ENCODE data around the gene INSRR. TPM values are rescaled to one million over a fixed set of nuclear protein-coding genes. Genes with fewer than 3 reads are reported as not detected.

Gene INSRR
- total RNA-seq, 4 donors from 2014 or later: not detected

- 59 to 100% methylated on average over 1 to 3 of the region's 3 CpGs for WGBS, 2 donors
- Histone ChIP-seq H3K9me3 (no peaks in the 10 kb centered on the region), H3K36me3 (no peaks in the 10 kb centered on the region), H3K4me1 (peaks cover 19 to 26% of the 10 kb centered on the region in 2 donors), H3K27ac (no peak overlapping the region), H3K4me3 (replicated peaks in 1 of 3) (no peak overlapping the region), H3K27me3 (peaks cover 20% of the 10 kb centered on the region)
- intact Hi-C loops (cut with DNase I): no loop called here
- DNase-seq: no peak
- TF ChIP-seq CTCF (IDR thresholded peaks at IDR 0.05) (no peak), POLR2A (IDR thresholded peaks at IDR 0.05) (no peak)
Measured at GRCh38 chr1:156857532-156857931, 1.4 kb downstream of the INSRR start.

GRCh38 chr1:156856282-156856785, 2.6 kb downstream of the INSRR start:
- Histone ChIP-seq H3K4me1 (peaks cover 19 to 33% of the 10 kb centered on the region in 2 donors), H3K9me3 (no peaks in the 10 kb centered on the region), H3K27ac (no peak overlapping the region), H3K4me3 (replicated peaks in 1 of 3) (no peak overlapping the region), H3K27me3 (peaks cover 16% of the 10 kb centered on the region), H3K36me3 (no peaks in the 10 kb centered on the region)
- no peak for DNase-seq
- intact Hi-C loops (cut with DNase I): no loop called here
- TF ChIP-seq CTCF (IDR thresholded peaks at IDR 0.05) (no peak), POLR2A (IDR thresholded peaks at IDR 0.05) (no peak)
- WGBS, 2 donors: 82% methylated on average over 3 of the region's 3 CpGs

GRCh38 chr1:156854634-156855033, 4.3 kb downstream of the INSRR start:
- Histone ChIP-seq H3K9me3 (no peaks in the 10 kb centered on the region), H3K27me3 (peaks cover 2% of the 10 kb centered on the region), H3K4me1 (peaks cover 5 to 17% of the 10 kb centered on the region in 2 donors), H3K36me3 (no peaks in the 10 kb centered on the region), H3K27ac (no peak overlapping the region), H3K4me3 (replicated peaks in 1 of 3) (no peak overlapping the region)
- intact Hi-C loops (cut with DNase I): no loop called here
- 69 to 72% methylated on average over 3 of the region's 3 CpGs for WGBS, 2 donors
- TF ChIP-seq CTCF (IDR thresholded peaks at IDR 0.05) (no peak), POLR2A (IDR thresholded peaks at IDR 0.05) (no peak)
- no peak for DNase-seq

- no peak for DNase-seq
- peaks cover 0 to 11% of the 10 kb centered on the region in 2 donors for H3K4me1 ChIP-seq
- no peak overlapping the region for H3K4me3 ChIP-seq (replicated peaks in 1 of 3)
- 95 to 96% methylated on average over 19 of the region's 19 CpGs for WGBS, 2 donors
- intact Hi-C loops (cut with DNase I): no loop called here
- H3K27me3 ChIP-seq: no peaks in the 10 kb centered on the region
- no peaks in the 10 kb centered on the region for H3K36me3 ChIP-seq
- no peaks in the 10 kb centered on the region for H3K9me3 ChIP-seq
- no peak overlapping the region for H3K27ac ChIP-seq
- no peak for TF ChIP-seq POLR2A (IDR thresholded peaks at IDR 0.05)
- TF ChIP-seq CTCF (IDR thresholded peaks at IDR 0.05): no peak
Measured at GRCh38 chr1:156853761-156854160, 5.2 kb downstream of the INSRR start.

GRCh38 chr1:156852418-156852874, 6.5 kb downstream of the INSRR start:
- Histone ChIP-seq H3K4me3 (replicated peaks in 1 of 3) (no peak overlapping the region), H3K4me1 (peaks cover 0 to 16% of the 10 kb centered on the region in 2 donors), H3K27ac (no peak overlapping the region), H3K27me3 (no peaks in the 10 kb centered on the region), H3K9me3 (no peaks in the 10 kb centered on the region), H3K36me3 (no peaks in the 10 kb centered on the region)
- intact Hi-C loops (cut with DNase I): no loop called here
- TF ChIP-seq POLR2A (IDR thresholded peaks at IDR 0.05) (no peak), CTCF (IDR thresholded peaks at IDR 0.05) (no peak)
- DNase-seq: peak; percentile 87 to 91
- 45 to 58% methylated on average over 7 of the region's 9 CpGs for WGBS, 2 donors

Data from thyroid gland (tissue), 4 donors.